ENCODE data around the gene AFTPH.

The AFTPH gene

DNA sequence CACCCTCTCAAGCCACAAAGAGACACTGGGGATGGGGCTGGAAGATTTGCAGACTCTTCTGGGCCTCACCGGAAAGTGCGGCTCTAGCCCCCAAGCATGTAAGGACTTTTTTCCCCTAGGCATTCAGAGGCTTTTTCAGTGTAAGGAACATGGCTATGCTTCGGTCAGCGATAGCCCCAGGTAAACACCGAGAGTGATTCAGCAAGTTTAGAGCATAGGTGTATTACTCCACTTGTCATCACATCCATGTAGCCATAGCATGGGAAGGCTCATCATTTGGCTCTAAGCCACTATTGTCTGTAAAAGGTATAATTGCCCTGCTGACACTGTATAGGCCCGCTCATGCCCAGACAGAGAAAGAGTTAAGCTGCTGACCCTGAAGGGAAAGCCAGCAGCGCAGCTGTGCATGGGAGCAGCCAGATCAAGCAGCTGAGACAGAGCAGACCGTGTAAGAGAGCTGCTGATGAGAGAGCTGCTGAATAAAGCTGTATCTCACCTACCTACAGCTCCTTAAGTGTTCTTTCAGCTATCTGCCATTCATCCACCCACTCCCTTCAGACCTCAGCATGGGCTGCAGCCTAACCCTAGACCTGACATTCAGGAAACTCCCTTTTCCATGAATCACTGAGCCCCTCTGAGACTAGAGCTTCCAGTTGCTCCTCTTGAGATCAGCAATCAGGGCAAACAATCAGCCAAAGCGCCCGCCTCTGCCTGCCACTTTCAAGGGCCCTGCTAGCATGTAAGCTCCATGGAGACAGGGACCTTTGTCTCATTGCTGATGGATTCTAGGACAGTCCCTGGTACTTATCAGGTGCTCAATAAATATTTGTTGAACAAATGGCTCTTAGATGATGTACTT, 44.6 kb upstream of the AFTPH start:
- no peak for TF ChIP-seq CTCF (IDR thresholded peaks at IDR 0.05; ENCODE audit: insufficient read depth, low read length, missing control alignments)
- no peak overlapping the region for H3K4me3 ChIP-seq (ENCODE audit: low read depth, low read length)
- no peak for DNase-seq (ENCODE audit: low read depth, low spot score)
- ChIA-PET POLR2A (interaction anchor here (0.6 kb wide), 1 partner anchor 148 kb away, joined by 3 read pairs; no protein-coding TSS in a partner anchor), CTCF (interaction anchor here (1.3 to 4.6 kb wide), 6 partner anchors 8 to 148 kb away, joined by 3 to 51 read pairs (median 7); no protein-coding TSS in a partner anchor)

DNA sequence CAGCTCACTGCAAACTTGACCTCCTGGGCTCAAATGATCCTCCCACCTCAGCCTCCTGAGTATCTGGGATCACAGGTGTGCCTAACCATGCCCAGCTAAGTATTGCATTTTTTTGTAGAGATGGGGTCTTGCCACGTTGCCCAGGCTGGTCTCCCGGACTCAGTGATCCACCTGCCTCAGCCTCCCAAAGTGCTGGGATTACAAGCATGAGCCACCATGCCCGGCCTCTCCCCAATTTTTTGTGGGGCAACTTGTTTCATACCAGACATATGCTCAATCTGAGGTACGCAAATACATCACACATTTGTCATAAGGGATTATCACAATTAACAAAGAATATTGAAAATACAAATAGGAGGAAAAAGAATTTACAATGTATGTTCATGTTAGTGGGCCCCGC, 42.5 kb upstream of the AFTPH start:
- no peak for DNase-seq (ENCODE audit: low read depth, low spot score)
- CTCF ChIA-PET: interaction anchor here (1.3 to 10.4 kb wide), 5 partner anchors 11 to 152 kb away, joined by 3 to 315 read pairs (median 6); no protein-coding TSS in a partner anchor
- no peak overlapping the region for H3K4me3 ChIP-seq (ENCODE audit: low read depth, low read length)
- TF ChIP-seq CTCF (IDR thresholded peaks at IDR 0.05; ENCODE audit: insufficient read depth, low read length, missing control alignments): no peak
- POLR2A ChIA-PET: no interaction called here

- POLR2A ChIA-PET: no interaction called here
- CTCF ChIA-PET: interaction anchor here (1.3 to 10.4 kb wide), 5 partner anchors 9 to 153 kb away, joined by 3 to 315 read pairs (median 4); no protein-coding TSS in a partner anchor
Observed at GRCh38 chr2:64482243-64482642, 41.9 kb upstream of the AFTPH start.

GRCh38 chr2:64482765-64483504, 41.2 kb upstream of the AFTPH start:
- POLR2A ChIA-PET: no interaction called here
- H3K4me3 ChIP-seq (ENCODE audit: low read depth, low read length): no peak overlapping the region
- CTCF ChIA-PET: interaction anchor here (0.6 to 10.4 kb wide), 8 partner anchors 9 to 429 kb away, joined by 3 to 315 read pairs (median 4); no protein-coding TSS in a partner anchor
- no peak for DNase-seq (ENCODE audit: low read depth, low spot score)
- no peak for TF ChIP-seq CTCF (IDR thresholded peaks at IDR 0.05; ENCODE audit: insufficient read depth, low read length, missing control alignments)

More at GRCh38 chr2:64482243-64482642, 41.9 kb upstream of the AFTPH start:
- DNase-seq (ENCODE audit: low read depth, low spot score): no peak
- TF ChIP-seq CTCF (IDR thresholded peaks at IDR 0.05; ENCODE audit: insufficient read depth, low read length, missing control alignments): no peak
- no peak overlapping the region for H3K4me3 ChIP-seq (ENCODE audit: low read depth, low read length)

- no peak for TF ChIP-seq CTCF (IDR thresholded peaks at IDR 0.05; ENCODE audit: insufficient read depth, low read length, missing control alignments)
- DNase-seq (ENCODE audit: low read depth, low spot score): no peak
- no peak overlapping the region for H3K4me3 ChIP-seq (ENCODE audit: low read depth, low read length)
- ChIA-PET POLR2A (no interaction called here), CTCF (interaction anchor here (0.6 to 10.4 kb wide), 10 partner anchors 8 to 156 kb away, joined by 3 to 315 read pairs (median 3); no protein-coding TSS in a partner anchor)
Observed at GRCh38 chr2:64485331-64485730, 38.8 kb upstream of the AFTPH start.

Measured in AG04449 (cell line).